SK-N-SH treated with all-trans-retinoic acid at 6 μM for 48 hours (cell line): ENCODE results near the gene JMY.

Experiments
- CSDC2 ChIP-seq: fragments of 250-450 bp; sonication (Bioruptor Pico); IDR thresholded peaks from 2 replicates; pipeline ENCODE4 v1.5.0; 2020; ENCODE audit warnings: mild to moderate bottlenecking, moderate library complexity
- ESRRG ChIP-seq: fragments of 250-450 bp; sonication (Bioruptor Pico); IDR thresholded peaks from 2 replicates; pipeline ENCODE4 v1.6.1; 2021; ENCODE audit warnings: mild to moderate bottlenecking
- PATZ1 ChIP-seq: fragments of 250-450 bp; sonication (Bioruptor Pico); IDR thresholded peaks from 2 replicates; pipeline ENCODE4 v1.8.0; 2020; ENCODE audit warnings: mild to moderate bottlenecking, moderate library complexity, borderline replicate concordance
- TCF4 ChIP-seq: fragments of 250-450 bp; sonication (Bioruptor Pico); IDR thresholded peaks from 2 replicates; pipeline ENCODE4 v1.8.0; 2021; ENCODE audit warnings: mild to moderate bottlenecking, moderate library complexity, borderline replicate concordance

GRCh38 chr5:79236970-79237739 is 1.2 kb downstream of the JMY start:
- TF ChIP-seq ESRRG (CRISPR knock-in tag) (no peak), TCF4 (CRISPR knock-in tag) (no peak), CSDC2 (CRISPR knock-in tag) (no peak), PATZ1 (CRISPR knock-in tag) (no peak)
